ENCODE measurements around the gene KCNQ1.

GRCh38 chr11:2779499-2779980, 334.7 kb downstream of the KCNQ1 start:
- TF ChIP-seq CTCF (optimal IDR thresholded peaks at IDR 0.05 in 1 of 3, IDR thresholded peaks at IDR 0.05 in 1 of 3, conservative IDR thresholded peaks at IDR 0.05 in 1 of 3; ENCODE audit: extremely low read depth in 1 of 3, insufficient read depth in 2 of 3, low read length in 3 of 3) (no peak), EZH2 (IDR thresholded peaks at IDR 0.05; ENCODE audit: low read length) (no peak)

Data from keratinocyte (primary cell).